Neural crest cell (in vitro differentiated cells): ENCODE data around the gene CTDSPL. TPM values are rescaled to one million over a fixed set of nuclear protein-coding genes. Genes with fewer than 3 reads are reported as not detected.
"Not testable (repeated sequence)": the region's sequence is repeated elsewhere in the genome, so short reads cannot be mapped to it uniquely, and the experiment has no call there.

Experiments
- DNase-seq: peaks from one replicate; pipeline ENCODE4 v3.0.0; 2021; ENCODE audit warnings: low read depth, mixed read lengths, low spot score
- H3K27ac Mint-ChIP-seq: one replicate; pipeline ENCODE4 v1.8.0; 2021; ENCODE audit warnings: mild to moderate bottlenecking, mixed read lengths; ENCODE audit not compliant: unreplicated experiment
- H3K27me3 Mint-ChIP-seq: 2 replicates; pipeline ENCODE4 v1.8.0; 2021; ENCODE audit warnings: low read depth, mild to moderate bottlenecking, mixed read lengths
- H3K36me3 Mint-ChIP-seq: 2 replicates; pipeline ENCODE4 v1.8.0; 2021; ENCODE audit warnings: low read depth, mild to moderate bottlenecking, mixed read lengths
- H3K4me1 Mint-ChIP-seq: 2 replicates; pipeline ENCODE4 v1.8.0; 2021; ENCODE audit warnings: mixed read lengths
- H3K4me3 Mint-ChIP-seq: one replicate; pipeline ENCODE4 v1.8.0; 2021; ENCODE audit warnings: mild to moderate bottlenecking, mixed read lengths
- H3K9me3 Mint-ChIP-seq: 2 replicates; pipeline ENCODE4 v1.8.0; 2021; ENCODE audit warnings: mixed read lengths
- long read RNA-seq: library from polyadenylated mRNA; unstranded; transcript quantifications from one replicate; pipeline ENCODE4 v2.0.0, GENCODE V29; 2020
- total RNA-seq: library from RNA; stranded (reverse); gene quantifications from 2 replicates; pipeline ENCODE4 v1.2.1, GENCODE V29; 2021
- TF ChIP-seq, protein P1 (sequence below): fragments of 200-600 bp; sonication (generic); conservative IDR thresholded peaks from 2 replicates; pipeline ENCODE4 v1.5.0; 2021; ENCODE audit warnings: antibody characterized with exemption, mild to moderate bottlenecking

The CTDSPL gene, protein sequence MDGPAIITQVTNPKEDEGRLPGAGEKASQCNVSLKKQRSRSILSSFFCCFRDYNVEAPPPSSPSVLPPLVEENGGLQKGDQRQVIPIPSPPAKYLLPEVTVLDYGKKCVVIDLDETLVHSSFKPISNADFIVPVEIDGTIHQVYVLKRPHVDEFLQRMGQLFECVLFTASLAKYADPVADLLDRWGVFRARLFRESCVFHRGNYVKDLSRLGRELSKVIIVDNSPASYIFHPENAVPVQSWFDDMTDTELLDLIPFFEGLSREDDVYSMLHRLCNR
- 36.8 and 42.2 TPM in 2 replicates for total RNA-seq
- long read RNA-seq, full-length matches to known transcripts, result 1 of 15 reads
- long read RNA-seq, partial matches to known transcripts, result 0 of 15 reads
- long read RNA-seq, other reads (novel, unspliced or antisense), result 14 of 15 reads

DNA sequence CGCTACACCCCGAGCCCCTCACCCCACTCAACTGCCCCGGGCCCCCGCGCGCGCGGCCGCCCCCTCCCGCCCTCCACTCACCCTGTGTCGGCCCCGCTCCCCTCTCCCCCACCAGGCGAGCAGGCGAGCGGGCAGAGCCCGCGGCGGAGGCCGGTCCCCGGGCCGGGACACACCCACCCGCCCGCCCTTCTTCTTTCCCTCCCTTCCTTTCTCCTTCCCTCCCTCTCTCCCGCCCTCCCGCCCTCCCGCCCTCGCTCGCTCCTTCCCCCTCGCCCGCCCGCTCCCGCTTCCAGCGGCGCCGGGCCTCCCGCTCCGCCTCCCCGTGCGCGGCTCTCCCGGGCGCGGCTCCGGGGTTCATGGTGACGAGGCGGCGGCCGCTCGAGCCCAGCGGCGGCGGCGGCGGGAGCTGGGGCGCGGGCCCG, at the start of gene CTDSPL:
Gene CTDSPL (plus strand): TSS at position 261 of the 422 bp plus-strand sequence. CDS start 320 bp downstream, outside the sequence.
- no peaks in the 10 kb centered on the region for H3K9me3 Mint-ChIP-seq
- peak within 1 kb of the TSS; percentile 95 for H3K4me3 Mint-ChIP-seq
- H3K27ac Mint-ChIP-seq, result peak within 1 kb of the TSS; percentile 96
- H3K27me3 Mint-ChIP-seq, result no peaks in the 10 kb centered on the region
- H3K4me1 Mint-ChIP-seq, result peaks cover 43% of the 10 kb centered on the region
- peak; percentile 27 for DNase-seq
- TF ChIP-seq, protein P1, sequence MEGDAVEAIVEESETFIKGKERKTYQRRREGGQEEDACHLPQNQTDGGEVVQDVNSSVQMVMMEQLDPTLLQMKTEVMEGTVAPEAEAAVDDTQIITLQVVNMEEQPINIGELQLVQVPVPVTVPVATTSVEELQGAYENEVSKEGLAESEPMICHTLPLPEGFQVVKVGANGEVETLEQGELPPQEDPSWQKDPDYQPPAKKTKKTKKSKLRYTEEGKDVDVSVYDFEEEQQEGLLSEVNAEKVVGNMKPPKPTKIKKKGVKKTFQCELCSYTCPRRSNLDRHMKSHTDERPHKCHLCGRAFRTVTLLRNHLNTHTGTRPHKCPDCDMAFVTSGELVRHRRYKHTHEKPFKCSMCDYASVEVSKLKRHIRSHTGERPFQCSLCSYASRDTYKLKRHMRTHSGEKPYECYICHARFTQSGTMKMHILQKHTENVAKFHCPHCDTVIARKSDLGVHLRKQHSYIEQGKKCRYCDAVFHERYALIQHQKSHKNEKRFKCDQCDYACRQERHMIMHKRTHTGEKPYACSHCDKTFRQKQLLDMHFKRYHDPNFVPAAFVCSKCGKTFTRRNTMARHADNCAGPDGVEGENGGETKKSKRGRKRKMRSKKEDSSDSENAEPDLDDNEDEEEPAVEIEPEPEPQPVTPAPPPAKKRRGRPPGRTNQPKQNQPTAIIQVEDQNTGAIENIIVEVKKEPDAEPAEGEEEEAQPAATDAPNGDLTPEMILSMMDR, result no peak
- H3K36me3 Mint-ChIP-seq, result peaks cover 3% of the 10 kb centered on the region

DNA sequence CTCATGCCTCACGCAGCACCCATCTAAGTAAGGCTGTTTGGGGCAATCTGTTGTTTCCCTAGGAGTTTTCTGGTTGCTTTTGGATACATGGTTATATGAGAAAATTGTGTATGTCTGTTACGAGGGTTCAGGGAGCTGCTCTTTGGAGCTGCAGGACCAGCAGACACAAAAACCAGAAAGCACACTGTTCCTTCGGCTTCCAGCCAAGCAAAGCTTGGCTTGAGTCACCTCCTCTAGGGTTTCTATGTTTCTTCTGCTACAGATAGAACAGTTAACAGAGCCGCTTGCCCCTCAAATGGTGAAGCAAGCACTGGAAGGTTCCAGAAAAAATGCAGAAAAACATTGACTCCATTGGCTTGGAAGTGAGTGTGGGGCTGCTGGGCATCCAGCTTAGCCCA, 49.2 kb upstream of the CTDSPL start:
- Mint-ChIP-seq H3K36me3 (no peaks in the 10 kb centered on the region), H3K9me3 (no peaks in the 10 kb centered on the region), H3K27ac (no peak overlapping the region), H3K27me3 (no peaks in the 10 kb centered on the region), H3K4me1 (peaks cover 8% of the 10 kb centered on the region), H3K4me3 (no peak overlapping the region)
- TF ChIP-seq, protein P1, result no peak
- no peak for DNase-seq

DNA sequence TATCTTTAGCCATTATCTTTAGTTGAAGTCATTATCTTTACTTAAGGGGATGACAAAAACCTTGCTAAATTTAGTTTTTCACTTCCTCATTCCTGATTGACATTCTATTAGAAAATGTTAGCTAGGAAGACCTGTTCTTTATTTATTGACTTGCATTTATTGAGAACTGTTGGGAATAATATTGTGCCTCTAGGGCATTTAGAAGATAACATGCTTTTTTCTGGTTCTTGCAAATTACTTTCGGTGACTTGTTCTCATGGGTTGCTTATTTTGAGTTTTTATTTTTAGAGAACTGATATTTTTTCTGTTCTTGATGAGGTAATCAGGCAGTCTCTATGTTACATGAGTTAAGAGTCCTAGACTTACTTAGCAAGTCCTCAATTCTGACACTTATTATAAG, 48.3 kb upstream of the CTDSPL start:
- Mint-ChIP-seq H3K27ac (no peak overlapping the region), H3K9me3 (no peaks in the 10 kb centered on the region), H3K27me3 (no peaks in the 10 kb centered on the region), H3K4me1 (peaks cover 5% of the 10 kb centered on the region), H3K4me3 (no peak overlapping the region), H3K36me3 (peaks cover 3% of the 10 kb centered on the region)
- TF ChIP-seq, protein P1, result no peak
- no peak for DNase-seq

DNA sequence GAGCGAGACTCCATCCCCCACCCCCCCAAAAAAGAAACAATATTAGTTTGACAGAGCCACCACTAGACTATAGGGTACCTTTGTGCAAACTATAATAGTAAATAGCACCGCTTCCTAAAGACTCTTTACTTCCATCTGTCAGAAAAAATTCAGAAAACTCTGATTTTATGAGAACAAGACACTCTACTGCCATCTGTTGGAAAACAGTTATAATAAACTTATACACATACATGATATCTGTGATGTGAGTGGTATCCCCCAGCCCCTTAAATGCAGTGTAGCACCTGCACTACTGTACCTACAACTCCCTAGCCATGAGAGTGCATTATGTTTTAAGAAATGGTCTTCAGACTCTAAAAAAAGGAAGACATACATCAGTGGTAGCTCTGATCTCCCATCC, 47.1 kb upstream of the CTDSPL start:
- no peak overlapping the region for H3K27ac Mint-ChIP-seq
- DNase-seq, result no peak

DNA sequence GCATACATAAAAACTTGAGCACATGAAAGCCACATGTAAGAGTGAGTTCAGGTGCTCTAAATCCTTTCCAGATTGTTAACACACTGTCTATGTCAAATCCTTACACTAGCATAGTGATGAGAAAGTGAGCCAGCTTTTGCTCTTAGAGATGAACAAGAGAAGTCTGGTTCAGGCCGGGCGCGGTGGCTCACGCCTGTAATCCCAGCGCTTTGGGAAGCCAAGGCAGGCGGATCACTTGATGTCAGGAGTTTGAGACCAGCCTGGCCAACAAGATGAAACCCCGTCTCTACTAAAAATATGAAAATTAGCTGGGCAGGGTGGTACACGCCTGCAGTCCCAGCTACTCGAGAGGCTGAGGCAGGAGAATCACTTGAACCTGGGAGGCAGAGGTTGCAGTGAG, 46.5 kb upstream of the CTDSPL start:
- not testable (repeated sequence) for H3K27ac Mint-ChIP-seq, H3K27me3 Mint-ChIP-seq, H3K4me3 Mint-ChIP-seq, H3K9me3 Mint-ChIP-seq, H3K36me3 Mint-ChIP-seq, DNase-seq, H3K4me1 Mint-ChIP-seq

More for the DNA sequence above, 47.1 kb upstream of the CTDSPL start:
- Mint-ChIP-seq H3K36me3 (peaks cover 6% of the 10 kb centered on the region), H3K4me1 (peaks cover 5% of the 10 kb centered on the region), H3K27me3 (no peaks in the 10 kb centered on the region), H3K9me3 (no peaks in the 10 kb centered on the region), H3K4me3 (no peak overlapping the region)
- TF ChIP-seq, protein P1, result peak; percentile 61

DNA sequence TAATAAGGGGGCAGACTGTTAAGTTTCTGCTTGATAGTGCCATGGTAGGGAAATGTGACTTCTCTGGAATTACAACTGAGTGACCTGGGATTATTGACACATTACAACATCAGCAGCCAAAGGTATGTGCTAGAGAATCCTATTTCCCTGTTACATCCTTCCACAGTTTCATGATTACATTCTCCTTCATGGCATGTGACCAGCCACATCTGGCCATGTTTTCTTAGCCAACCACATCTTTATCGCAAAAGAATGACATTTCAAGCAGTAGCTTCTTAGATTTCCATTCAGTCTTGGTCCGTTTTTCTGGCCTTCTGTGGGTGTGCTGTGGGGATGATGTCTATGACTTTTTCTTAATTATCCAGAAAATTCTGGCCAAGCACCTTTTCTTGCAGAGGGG, 45.4 kb upstream of the CTDSPL start:
- TF ChIP-seq, protein P1, result no peak
- Mint-ChIP-seq H3K27ac (no peak overlapping the region), H3K4me3 (no peak overlapping the region), H3K36me3 (peaks cover 7% of the 10 kb centered on the region), H3K9me3 (no peaks in the 10 kb centered on the region), H3K4me1 (peaks cover 5% of the 10 kb centered on the region), H3K27me3 (no peaks in the 10 kb centered on the region)
- DNase-seq, result no peak
